GM21619 (cell line): ENCODE measurements around the gene SPATC1L.

ENCODE experiments used
- ATAC-seq: cut with Tn5 transposase; IDR thresholded peaks from one replicate; pipeline ENCODE4 v1.9.1; 2021; ENCODE audit not compliant: unreplicated experiment

SPATC1L gene

DNA sequence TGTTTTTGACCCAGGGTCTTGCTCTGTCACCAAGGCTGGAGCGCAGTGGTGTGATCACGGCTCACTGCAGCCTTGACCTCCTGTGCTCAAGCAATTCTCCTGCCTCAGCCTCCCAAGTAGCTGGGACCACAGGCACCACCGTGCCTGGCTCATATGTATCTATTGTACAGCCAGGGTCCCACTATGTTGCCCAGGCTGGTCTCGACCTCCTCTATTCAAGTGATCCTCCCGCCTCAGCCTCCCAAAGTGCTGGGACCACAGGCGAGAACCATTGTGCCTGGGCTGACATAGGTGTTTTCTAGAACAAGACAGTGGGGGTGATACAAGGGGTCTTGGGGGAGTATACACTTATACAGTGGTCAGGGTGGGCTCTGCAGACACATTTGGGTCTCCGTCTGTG lies 46.4 kb downstream of the SPATC1L start:
- ATAC-seq, result no peak

GRCh38 chr21:46136739-46137349 lies 47.4 kb downstream of the SPATC1L start:
- no peak for ATAC-seq

DNA sequence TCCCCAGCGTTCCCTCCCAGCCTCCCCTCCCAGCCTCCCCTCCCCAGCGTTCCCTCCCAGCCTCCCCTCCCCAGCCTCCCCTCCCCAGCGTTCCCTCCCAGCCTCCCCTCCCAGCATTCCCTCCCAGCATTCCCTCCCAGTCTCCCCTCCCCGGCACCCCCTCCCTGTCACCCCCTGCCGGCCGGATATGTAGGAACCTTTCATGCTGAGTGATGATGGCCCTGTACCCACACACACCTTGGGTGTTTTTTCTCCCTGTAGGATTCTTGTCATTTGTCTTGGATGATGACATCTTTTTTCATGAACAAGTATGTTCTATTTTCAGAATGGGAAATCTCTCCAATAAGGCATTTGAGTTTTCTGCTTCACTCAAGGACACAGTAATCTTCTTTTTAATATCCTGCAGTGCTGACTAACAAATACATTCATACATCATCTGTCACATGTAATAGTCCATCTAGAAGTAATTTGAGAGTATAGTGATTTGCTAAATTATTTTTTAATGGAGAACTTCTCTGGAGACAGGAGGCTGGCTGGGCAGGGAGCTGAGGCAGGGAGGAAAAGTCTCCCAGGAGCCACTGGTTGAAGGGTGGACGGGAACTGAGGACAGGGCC lies 48.4 kb downstream of the SPATC1L start:
- ATAC-seq, result no peak

DNA sequence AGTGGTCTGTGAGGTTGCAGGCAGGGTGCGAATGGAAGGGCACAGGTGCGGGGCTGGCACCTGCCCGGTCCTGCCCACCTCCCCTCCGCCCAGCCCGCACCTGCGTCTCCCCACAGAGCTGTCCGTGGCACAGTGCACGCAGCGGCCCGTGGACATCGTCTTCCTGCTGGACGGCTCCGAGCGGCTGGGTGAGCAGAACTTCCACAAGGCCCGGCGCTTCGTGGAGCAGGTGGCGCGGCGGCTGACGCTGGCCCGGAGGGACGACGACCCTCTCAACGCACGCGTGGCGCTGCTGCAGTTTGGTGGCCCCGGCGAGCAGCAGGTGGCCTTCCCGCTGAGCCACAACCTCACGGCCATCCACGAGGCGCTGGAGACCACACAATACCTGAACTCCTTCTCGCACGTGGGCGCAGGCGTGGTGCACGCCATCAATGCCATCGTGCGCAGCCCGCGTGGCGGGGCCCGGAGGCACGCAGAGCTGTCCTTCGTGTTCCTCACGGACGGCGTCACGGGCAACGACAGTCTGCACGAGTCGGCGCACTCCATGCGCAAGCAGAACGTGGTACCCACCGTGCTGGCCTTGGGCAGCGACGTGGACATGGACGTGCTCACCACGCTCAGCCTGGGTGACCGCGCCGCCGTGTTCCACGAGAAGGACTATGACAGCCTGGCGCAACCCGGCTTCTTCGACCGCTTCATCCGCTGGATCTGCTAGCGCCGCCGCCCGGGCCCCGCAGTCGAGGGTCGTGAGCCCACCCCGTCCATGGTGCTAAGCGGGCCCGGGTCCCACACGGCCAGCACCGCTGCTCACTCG lies 52.2 kb downstream of the SPATC1L start:
- ATAC-seq, result no peak

DNA sequence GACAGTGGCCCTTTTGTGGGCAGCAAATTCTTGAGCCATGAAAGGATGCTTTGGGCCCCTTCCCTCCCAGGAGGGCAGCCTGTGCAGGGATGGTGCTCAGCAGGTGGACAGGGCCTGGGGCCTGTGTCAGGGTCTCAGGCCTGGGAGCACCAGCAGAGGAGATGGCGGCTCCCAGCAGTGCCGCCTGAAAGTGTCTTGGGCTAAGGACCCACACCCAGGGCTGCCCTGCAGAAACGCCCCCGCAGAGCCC lies 52.7 kb downstream of the SPATC1L start:
- ATAC-seq, result no peak

GRCh38 chr21:46130831-46131587 lies 53.2 kb downstream of the SPATC1L start:
- no peak for ATAC-seq

DNA sequence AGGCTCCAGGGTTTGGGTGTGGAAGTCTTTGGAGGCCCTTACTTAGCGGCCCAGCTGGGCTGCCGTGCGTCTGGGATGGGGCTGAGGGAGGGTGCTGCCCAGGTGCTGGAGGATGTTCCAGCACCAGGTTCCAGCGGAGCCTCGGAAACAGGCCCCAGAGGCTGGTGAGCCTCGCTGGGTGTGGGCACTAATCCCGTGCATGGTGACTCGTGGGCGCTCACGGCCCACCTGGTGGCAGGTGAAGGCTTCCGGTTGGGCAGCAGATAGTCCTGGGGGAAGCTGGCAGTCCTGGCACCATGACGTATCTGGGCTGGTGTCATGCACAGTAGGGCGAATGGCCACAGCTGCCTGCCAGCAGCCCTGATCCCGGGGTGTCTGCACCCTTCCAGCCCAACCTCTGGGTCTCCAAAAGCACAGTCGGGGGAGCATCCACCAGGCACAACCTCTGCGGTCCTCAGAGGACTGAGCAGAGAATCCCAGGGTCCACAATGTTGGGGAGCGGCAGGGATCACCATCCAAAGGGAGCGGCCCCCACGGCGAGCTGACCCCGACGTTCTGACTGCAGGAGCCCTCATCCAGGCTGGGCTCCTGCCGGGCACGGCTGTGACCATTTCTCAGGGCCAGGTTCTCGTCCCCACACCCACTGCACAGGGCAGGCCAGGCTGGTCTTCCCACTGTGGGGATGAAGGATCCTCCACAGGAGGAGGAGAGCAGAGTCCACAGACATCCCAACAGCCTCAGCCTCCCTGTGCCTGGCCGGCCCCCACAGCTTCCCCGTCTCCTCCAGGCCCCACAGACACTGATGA lies 54.2 kb downstream of the SPATC1L start:
- ATAC-seq, result no peak

DNA sequence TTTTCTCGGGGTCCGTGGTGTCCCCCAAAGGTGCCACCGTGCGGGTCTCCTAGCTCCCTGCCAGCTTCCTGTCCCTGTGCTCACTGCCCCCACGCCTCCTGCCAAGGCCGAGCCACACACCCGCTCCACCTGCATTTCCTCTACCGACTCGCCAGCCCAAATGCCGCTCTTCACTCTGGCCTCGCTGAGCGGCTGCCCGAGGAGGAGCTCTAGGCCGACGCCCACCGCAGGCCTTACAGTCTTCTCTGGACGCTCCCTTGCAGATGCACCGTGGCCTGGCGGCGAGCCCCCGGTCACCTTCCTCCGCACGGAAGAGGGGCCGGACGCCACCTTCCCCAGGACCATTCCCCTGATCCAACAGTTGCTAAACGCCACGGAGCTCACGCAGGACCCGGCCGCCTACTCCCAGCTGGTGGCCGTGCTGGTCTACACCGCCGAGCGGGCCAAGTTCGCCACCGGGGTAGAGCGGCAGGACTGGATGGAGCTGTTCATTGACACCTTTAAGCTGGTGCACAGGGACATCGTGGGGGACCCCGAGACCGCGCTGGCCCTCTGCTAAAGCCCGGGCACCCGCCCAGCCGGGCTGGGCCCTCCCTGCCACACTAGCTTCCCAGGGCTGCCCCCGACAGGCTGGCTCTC lies 55.2 kb downstream of the SPATC1L start:
- ATAC-seq, result no peak

DNA sequence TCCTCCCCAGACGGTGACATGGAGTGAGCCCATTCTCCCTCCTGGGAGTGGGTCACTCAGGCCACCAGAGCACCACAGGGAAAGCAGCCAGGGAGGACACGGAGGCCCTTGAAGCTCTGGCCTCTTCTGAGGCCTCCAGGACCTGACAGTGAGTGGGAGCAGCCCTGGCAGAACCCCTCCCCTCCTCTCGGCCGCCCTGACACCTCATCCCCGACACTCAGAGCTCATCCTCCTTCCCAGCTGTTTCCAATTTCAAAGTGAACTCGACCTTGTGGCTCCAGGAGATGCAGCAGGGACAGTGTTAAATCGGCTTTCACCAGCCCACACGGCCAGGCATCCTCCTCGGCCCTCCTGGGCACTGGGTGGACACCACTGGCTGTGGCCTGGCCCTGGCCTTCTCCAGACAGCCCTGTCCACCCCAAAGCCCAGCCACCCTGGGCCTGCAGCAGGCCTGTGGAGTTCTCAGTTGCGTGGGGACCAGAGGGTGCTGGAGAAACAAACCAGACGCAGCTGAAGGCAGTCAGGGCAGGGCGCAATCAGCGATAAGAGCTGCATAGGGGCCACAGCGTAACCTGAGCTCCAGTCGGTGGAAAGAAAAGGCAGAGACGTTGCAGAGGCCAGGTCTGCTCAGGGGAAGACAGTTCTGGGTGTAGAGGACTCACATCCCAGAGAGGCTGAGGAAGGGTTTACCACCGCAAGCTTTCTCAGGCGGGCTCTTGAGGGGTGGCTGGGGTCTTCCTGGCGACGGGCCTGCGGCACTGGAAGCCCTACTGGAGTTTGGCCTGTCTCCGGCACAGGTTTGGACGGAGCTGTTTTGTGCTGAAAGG lies 55.9 kb downstream of the SPATC1L start:
- no peak for ATAC-seq

DNA sequence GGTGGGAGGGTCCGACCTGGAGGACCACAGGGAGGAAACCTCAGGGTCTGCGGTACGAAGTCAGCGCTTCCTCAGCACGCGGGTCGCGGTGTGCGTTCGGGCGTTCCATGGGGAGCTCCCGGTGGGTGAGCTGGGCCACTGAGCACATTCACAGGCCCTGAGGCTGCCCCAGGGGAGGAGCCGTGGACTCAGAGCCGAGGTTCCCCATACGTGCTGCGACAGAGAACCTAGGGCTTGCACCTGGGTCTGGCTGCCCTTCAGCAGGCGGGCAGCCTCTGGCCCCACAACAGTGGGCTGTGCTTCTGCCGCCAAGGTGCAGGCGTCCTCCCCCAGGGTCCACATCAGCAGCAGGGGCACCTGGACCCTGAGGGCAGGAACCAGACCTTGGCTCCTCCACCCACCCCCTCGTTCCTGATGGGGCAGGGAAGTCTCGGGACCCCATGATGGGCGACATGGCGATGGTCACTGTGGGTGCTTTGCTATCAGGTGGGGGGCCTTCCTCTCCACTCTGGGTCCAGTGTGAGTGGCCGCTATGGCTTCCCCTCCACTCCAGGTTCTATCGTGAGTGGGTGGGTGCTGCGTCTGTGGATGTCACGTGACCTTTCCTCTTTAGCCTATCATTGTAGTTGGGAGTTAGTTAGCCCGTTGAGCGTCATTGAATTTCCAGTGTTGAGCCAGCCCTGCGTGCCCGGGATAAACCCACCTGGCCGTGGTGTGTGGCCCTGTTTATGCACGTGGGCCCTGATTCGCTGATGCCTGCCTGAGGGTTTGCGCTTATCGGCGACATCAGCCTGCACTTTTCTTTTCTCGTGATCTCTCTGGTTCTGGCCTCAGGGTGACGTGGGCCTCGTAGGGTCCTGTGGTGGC lies 56.8 kb downstream of the SPATC1L start:
- ATAC-seq, result no peak

- ATAC-seq, result no peak
These were observed 57.7 kb downstream of the SPATC1L start for GRCh38 chr21:46126309-46127238.

DNA sequence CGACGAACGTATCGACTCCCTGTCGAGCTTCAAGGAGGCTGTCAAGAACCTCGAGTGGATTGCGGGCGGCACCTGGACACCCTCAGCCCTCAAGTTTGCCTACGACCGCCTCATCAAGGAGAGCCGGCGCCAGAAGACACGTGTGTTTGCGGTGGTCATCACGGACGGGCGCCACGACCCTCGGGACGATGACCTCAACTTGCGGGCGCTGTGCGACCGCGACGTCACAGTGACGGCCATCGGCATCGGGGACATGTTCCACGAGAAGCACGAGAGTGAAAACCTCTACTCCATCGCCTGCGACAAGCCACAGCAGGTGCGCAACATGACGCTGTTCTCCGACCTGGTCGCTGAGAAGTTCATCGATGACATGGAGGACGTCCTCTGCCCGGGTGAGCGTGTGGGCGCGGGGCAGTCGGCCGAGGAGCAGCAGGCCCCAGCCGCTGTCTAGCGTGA lies 58.4 kb downstream of the SPATC1L start:
- ATAC-seq, result no peak

GRCh38 chr21:46124926-46125845 lies 59.1 kb downstream of the SPATC1L start:
- no peak for ATAC-seq

- ATAC-seq, result no peak
These were observed 60.0 kb downstream of the SPATC1L start for GRCh38 chr21:46124083-46124925.
